SK-N-SH treated with all-trans-retinoic acid at 6 μM for 48 hours (cell line): Measurements from ENCODE around the gene ERFE.

Experiments
- ATAC-seq: fragments of 200-7000 bp; cut with Tn5 transposase; 3 replicates; pipeline ENCODE4 v1.9.1; 2020; ENCODE audit warnings: mild to moderate bottlenecking, moderate library complexity
- ARNTL ChIP-seq: fragments of 450-650 bp; formaldehyde crosslinking; IDR thresholded peaks from 2 replicates; pipeline ENCODE4 v1.5.0; 2020; ENCODE audit warnings: low read depth, mild to moderate bottlenecking, moderate library complexity, borderline replicate concordance
- CSDC2 ChIP-seq: fragments of 250-450 bp; sonication (Bioruptor Pico); IDR thresholded peaks from 2 replicates; pipeline ENCODE4 v1.5.0; 2020; ENCODE audit warnings: mild to moderate bottlenecking, moderate library complexity
- CSRNP3 ChIP-seq: fragments of 250-450 bp; sonication (Bioruptor Pico); IDR thresholded peaks from 2 replicates; pipeline ENCODE4 v1.5.1; 2021; ENCODE audit warnings: mild to moderate bottlenecking, moderate library complexity
- ESRRG ChIP-seq: fragments of 250-450 bp; sonication (Bioruptor Pico); IDR thresholded peaks from 2 replicates; pipeline ENCODE4 v1.6.1; 2021; ENCODE audit warnings: mild to moderate bottlenecking
- GLIS3 ChIP-seq: fragments of 250-450 bp; sonication (Bioruptor Pico); IDR thresholded peaks from 2 replicates; pipeline ENCODE4 v1.5.0; 2020; ENCODE audit warnings: mild to moderate bottlenecking, moderate library complexity
- ISL1 ChIP-seq: fragments of 250-450 bp; sonication (Bioruptor Pico); IDR thresholded peaks from 2 replicates; pipeline ENCODE4 v2.1.2; 2022; ENCODE audit warnings: mild to moderate bottlenecking, moderate library complexity
- OSR1 ChIP-seq: fragments of 250-450 bp; sonication (Bioruptor Pico); IDR thresholded peaks from 2 replicates; pipeline ENCODE4 v1.8.0; 2022; ENCODE audit warnings: moderate library complexity, mild to moderate bottlenecking, inconsistent platforms
- PATZ1 ChIP-seq: fragments of 250-450 bp; sonication (Bioruptor Pico); IDR thresholded peaks from 2 replicates; pipeline ENCODE4 v1.8.0; 2020; ENCODE audit warnings: mild to moderate bottlenecking, moderate library complexity, borderline replicate concordance
- POU6F1 ChIP-seq: fragments of 250-450 bp; sonication (Bioruptor Pico); IDR thresholded peaks from 2 replicates; pipeline ENCODE4 v1.8.0; 2021; ENCODE audit warnings: low read depth, mild to moderate bottlenecking, moderate library complexity, borderline replicate concordance
- PPARA ChIP-seq: fragments of 250-450 bp; sonication (Bioruptor Pico); IDR thresholded peaks from 2 replicates; pipeline ENCODE4 v1.5.0; 2020; ENCODE audit warnings: mild to moderate bottlenecking, borderline replicate concordance
- RARB ChIP-seq: fragments of 250-450 bp; sonication (Bioruptor Pico); IDR thresholded peaks from 2 replicates; pipeline ENCODE4 v1.8.0; 2021; ENCODE audit warnings: mild to moderate bottlenecking, moderate library complexity
- SNAI2 ChIP-seq: fragments of 250-450 bp; sonication (Bioruptor Pico); IDR thresholded peaks from 2 replicates; pipeline ENCODE4 v1.5.0; 2020; ENCODE audit warnings: mild to moderate bottlenecking, moderate library complexity
- TCF4 ChIP-seq: fragments of 250-450 bp; sonication (Bioruptor Pico); IDR thresholded peaks from 2 replicates; pipeline ENCODE4 v1.8.0; 2021; ENCODE audit warnings: mild to moderate bottlenecking, moderate library complexity, borderline replicate concordance
- TOX ChIP-seq: fragments of 250-450 bp; sonication (Bioruptor Pico); IDR thresholded peaks from 2 replicates; pipeline ENCODE4 v1.8.0; 2021; ENCODE audit warnings: mild to moderate bottlenecking, moderate library complexity, borderline replicate concordance
- TSHZ2 ChIP-seq: fragments of 250-450 bp; sonication (Bioruptor Pico); IDR thresholded peaks from 2 replicates; pipeline ENCODE4 v1.5.0; 2020; ENCODE audit warnings: mild to moderate bottlenecking, moderate library complexity
- ZC3H10 ChIP-seq: fragments of 250-450 bp; sonication (Bioruptor Pico); IDR thresholded peaks from 2 replicates; pipeline ENCODE4 v1.5.1; 2021; ENCODE audit warnings: mild to moderate bottlenecking, moderate library complexity
- ZFP3 ChIP-seq: fragments of 250-450 bp; sonication (Bioruptor Pico); IDR thresholded peaks from 2 replicates; pipeline ENCODE4 v1.5.0; 2020; ENCODE audit warnings: mild to moderate bottlenecking, moderate library complexity
- ZFP30 ChIP-seq: fragments of 450-650 bp; formaldehyde crosslinking; IDR thresholded peaks from 2 replicates; pipeline ENCODE4 v1.5.0; 2022; ENCODE audit warnings: mild to moderate bottlenecking, moderate library complexity
- ZNF565 ChIP-seq: fragments of 450-650 bp; formaldehyde crosslinking; conservative IDR thresholded peaks from 2 replicates; pipeline ENCODE4 v1.5.0; 2020; ENCODE audit warnings: low read depth, mild to moderate bottlenecking, moderate library complexity
- ZNF70 ChIP-seq: fragments of 450-650 bp; formaldehyde crosslinking; IDR thresholded peaks from 2 replicates; pipeline ENCODE4 v1.5.0; 2020; ENCODE audit warnings: mild to moderate bottlenecking, moderate library complexity

Gene ERFE

GRCh38 chr2:238140721-238141540 lies 17.8 kb upstream of the ERFE start:
- no peak for ATAC-seq
- TF ChIP-seq POU6F1 (CRISPR knock-in tag) (no peak), ZFP3 (CRISPR knock-in tag) (no peak), ARNTL (CRISPR knock-in tag) (no peak), ZNF70 (no peak), OSR1 (CRISPR knock-in tag) (no peak), TSHZ2 (CRISPR knock-in tag) (no peak), TCF4 (CRISPR knock-in tag) (no peak), CSRNP3 (CRISPR knock-in tag) (no peak), ZC3H10 (CRISPR knock-in tag) (no peak), CSDC2 (CRISPR knock-in tag) (no peak), ZFP30 (CRISPR knock-in tag) (no peak), ESRRG (CRISPR knock-in tag) (no peak), GLIS3 (no peak), RARB (no peak), SNAI2 (CRISPR knock-in tag) (no peak), PATZ1 (no peak), ZNF565 (CRISPR knock-in tag) (no peak), PPARA (CRISPR knock-in tag) (no peak), ISL1 (CRISPR knock-in tag) (no peak), TOX (CRISPR knock-in tag) (no peak)

- peak; percentile 100 for TF ChIP-seq ZFP3 (CRISPR knock-in tag)
- TF ChIP-seq SNAI2 (CRISPR knock-in tag) = no peak
- ATAC-seq = no peak
These were observed 17.0 kb upstream of the ERFE start for GRCh38 chr2:238141541-238142318.

GRCh38 chr2:238142382-238143205 lies 16.2 kb upstream of the ERFE start:
- no peak for ATAC-seq
- TF ChIP-seq ISL1 (CRISPR knock-in tag) = no peak
- TF ChIP-seq CSDC2 (CRISPR knock-in tag) = no peak
- TF ChIP-seq PATZ1 = no peak
- TF ChIP-seq SNAI2 (CRISPR knock-in tag) = no peak
- no peak for TF ChIP-seq ARNTL (CRISPR knock-in tag)
- TF ChIP-seq GLIS3 = no peak
- TF ChIP-seq OSR1 (CRISPR knock-in tag) = no peak
- no peak for TF ChIP-seq ZFP3 (CRISPR knock-in tag)
- TF ChIP-seq TSHZ2 (CRISPR knock-in tag) = no peak
- TF ChIP-seq ZNF565 (CRISPR knock-in tag) = no peak
- no peak for TF ChIP-seq PPARA (CRISPR knock-in tag)
- TF ChIP-seq TOX (CRISPR knock-in tag) = no peak
